Putamen (tissue), 1 donor: ENCODE measurements around the gene IDUA.

ENCODE experiments used
- DNase-seq: peaks from one replicate; pipeline ENCODE4 v3.0.0-alpha.2; 2016; ENCODE audit warnings: low spot score

Gene IDUA

GRCh38 chr4:1031346-1031745 lies 44.5 kb downstream of the IDUA start:
- no peak for DNase-seq

- no peak for DNase-seq
Observed at GRCh38 chr4:1031956-1032795, 45.3 kb downstream of the IDUA start.

- no peak for DNase-seq
Observed at GRCh38 chr4:1032861-1033260, 46.0 kb downstream of the IDUA start.

GRCh38 chr4:1033840-1034551 lies 47.2 kb downstream of the IDUA start:
- peak; percentile 60 for DNase-seq

- peak; percentile 92 for DNase-seq
Observed at GRCh38 chr4:1035510-1035909, 48.7 kb downstream of the IDUA start.

- no peak for DNase-seq
Observed at GRCh38 chr4:1036095-1036494, 49.3 kb downstream of the IDUA start.

GRCh38 chr4:1036976-1037810 lies 50.3 kb downstream of the IDUA start:
- no peak for DNase-seq

- DNase-seq = no peak
Observed at GRCh38 chr4:1038948-1039492, 52.2 kb downstream of the IDUA start.

- DNase-seq = no peak
Observed at GRCh38 chr4:1039493-1040343, 52.9 kb downstream of the IDUA start.

- DNase-seq = no peak
Observed at GRCh38 chr4:1040344-1041146, 53.7 kb downstream of the IDUA start.

- no peak for DNase-seq
Observed at GRCh38 chr4:1041147-1041935, 54.5 kb downstream of the IDUA start.

GRCh38 chr4:1041936-1042330 lies 55.1 kb downstream of the IDUA start:
- DNase-seq = no peak

GRCh38 chr4:1042352-1043055 lies 55.7 kb downstream of the IDUA start:
- no peak for DNase-seq

- DNase-seq = no peak
Observed at GRCh38 chr4:1043162-1043561, 56.3 kb downstream of the IDUA start.

GRCh38 chr4:1043651-1044468 lies 57.0 kb downstream of the IDUA start:
- peak; percentile 62 for DNase-seq

- no peak for DNase-seq
Observed at GRCh38 chr4:1044469-1045192, 57.8 kb downstream of the IDUA start.

- DNase-seq = no peak
Observed at GRCh38 chr4:1045193-1045594, 58.4 kb downstream of the IDUA start.
